22Rv1 (cell line): ENCODE measurements around the gene CDC14B.
"Not testable (repeated sequence)": the region's sequence is repeated elsewhere in the genome, so short reads cannot be mapped to it uniquely, and the experiment has no call there.

Source experiments
- H3K27ac ChIP-seq: fragments of 450-650 bp; 2 replicates; pipeline ENCODE4 v1.5.1; 2017
- CTCF ChIP-seq: fragments of 450-650 bp; IDR thresholded peaks from 2 replicates; pipeline ENCODE4 v1.5.1; 2017; ENCODE audit warnings: mild to moderate bottlenecking
- ZFX ChIP-seq: fragments of 450-650 bp; IDR thresholded peaks from 2 replicates; pipeline ENCODE4 v1.6.1; 2017; ENCODE audit warnings: antibody characterized with exemption, borderline replicate concordance

Gene CDC14B

GRCh38 chr9:96644137-96644536, 24.5 kb upstream of the CDC14B start:
- no peak overlapping the region for H3K27ac ChIP-seq
- TF ChIP-seq CTCF (no peak), ZFX (no peak)

GRCh38 chr9:96641514-96641913, 21.9 kb upstream of the CDC14B start:
- no peak for TF ChIP-seq CTCF
- TF ChIP-seq ZFX, result no peak
- no peak overlapping the region for H3K27ac ChIP-seq

DNA sequence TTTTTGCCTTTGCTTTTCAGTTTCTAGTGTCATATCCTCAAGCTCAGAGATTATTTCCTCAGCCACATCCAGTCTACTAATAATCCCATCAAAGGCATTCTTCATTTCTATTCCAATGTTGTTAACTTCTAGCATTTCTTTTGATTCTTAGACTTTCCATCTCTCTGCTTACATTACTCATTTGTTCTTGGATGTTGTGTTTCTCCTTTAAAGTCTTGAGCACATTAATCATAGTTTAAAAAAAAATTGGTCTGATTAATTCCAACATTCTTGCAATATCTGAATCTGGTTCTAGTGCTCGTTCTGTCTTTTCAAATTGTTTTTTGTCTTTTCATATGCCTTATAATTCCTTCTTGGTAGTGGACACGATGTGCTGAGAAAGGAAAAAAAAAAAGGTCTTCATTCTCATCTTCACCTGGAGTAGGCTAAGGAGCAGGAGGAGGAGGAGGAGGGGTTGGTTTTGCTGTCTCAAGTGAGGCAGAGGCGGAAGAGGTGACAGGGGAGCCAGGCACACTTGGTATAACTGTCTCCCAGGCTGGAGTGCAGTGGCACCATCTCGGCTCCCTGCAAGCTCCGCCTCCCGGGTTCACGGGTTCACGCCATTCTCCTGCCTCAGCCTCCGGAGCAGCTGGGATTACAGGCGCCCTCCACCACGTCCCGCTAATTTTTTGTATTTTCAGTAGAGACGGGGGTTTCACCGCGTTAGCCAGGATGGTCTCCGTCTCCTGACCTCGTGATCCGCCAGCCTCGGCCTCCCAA, 19.1 kb upstream of the CDC14B start:
- TF ChIP-seq CTCF (no peak), ZFX (no peak)
- H3K27ac ChIP-seq, result no peak overlapping the region

- TF ChIP-seq CTCF (no peak), ZFX (no peak)
- H3K27ac ChIP-seq, result no peak overlapping the region
These were observed 16.7 kb upstream of the CDC14B start for GRCh38 chr9:96636368-96636767.

GRCh38 chr9:96633579-96633978, 13.9 kb upstream of the CDC14B start:
- H3K27ac ChIP-seq, result not testable (repeated sequence)

DNA sequence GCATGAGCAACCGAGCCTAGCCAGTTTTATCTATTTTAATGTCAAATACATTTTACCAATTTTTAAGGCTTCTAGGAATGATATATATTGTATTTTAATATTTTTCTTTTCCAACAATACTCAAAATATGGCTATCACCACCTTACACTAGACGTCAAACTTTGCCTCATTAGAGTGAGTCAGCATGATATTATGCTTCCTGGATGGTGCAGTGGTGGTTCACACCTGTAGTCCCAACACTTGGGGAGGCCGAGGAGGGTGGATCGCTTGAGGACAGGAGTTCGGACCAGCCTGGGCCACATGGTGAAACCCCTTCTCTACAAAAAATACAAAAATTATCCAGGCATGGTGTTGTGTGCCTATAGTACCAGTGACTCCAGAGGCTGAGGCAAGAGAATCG, 7.3 kb upstream of the CDC14B start:
- TF ChIP-seq CTCF (no peak), ZFX (no peak)
- no peak overlapping the region for H3K27ac ChIP-seq

DNA sequence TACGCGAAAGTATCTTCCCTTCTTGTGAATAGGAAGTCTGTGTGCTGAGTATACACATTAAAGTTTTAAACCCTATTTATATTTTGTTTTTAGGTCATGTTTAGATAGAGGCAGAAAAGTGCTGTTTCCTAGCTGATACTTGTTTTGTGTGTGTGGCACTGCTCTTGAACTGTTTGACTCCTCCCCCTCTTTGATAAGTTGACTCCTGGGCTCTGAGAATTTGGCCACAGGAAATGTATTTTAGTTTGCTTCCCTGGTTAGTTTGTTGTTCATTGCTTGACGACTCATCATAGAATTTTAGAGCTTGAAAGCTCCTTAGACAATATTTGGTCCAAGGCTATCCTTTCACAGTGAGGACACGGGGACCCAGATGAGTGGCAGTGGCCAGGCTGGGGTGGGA, 2.0 kb upstream of the CDC14B start:
- no peak overlapping the region for H3K27ac ChIP-seq
- TF ChIP-seq ZFX (no peak), CTCF (no peak)

- no peak overlapping the region for H3K27ac ChIP-seq
- TF ChIP-seq ZFX, result no peak
- TF ChIP-seq CTCF, result no peak
These were observed 1.2 kb upstream of the CDC14B start for GRCh38 chr9:96620832-96621269.
